WTC11 (cell line): ENCODE measurements around the gene ST6GALNAC3.

Source experiments
- GABPB1 ChIP-seq: sonication (generic); formaldehyde crosslinking; IDR thresholded peaks from 2 replicates; pipeline ENCODE4 v1.8.1; 2023; ENCODE audit warnings: mild to moderate bottlenecking, missing genetic modification reagents
- NFYB ChIP-seq: sonication (generic); formaldehyde crosslinking; conservative IDR thresholded peaks from 2 replicates; pipeline ENCODE4 v1.8.0; 2022; ENCODE audit warnings: low read depth, missing genetic modification reagents
- SP1 ChIP-seq: sonication (generic); formaldehyde crosslinking; conservative IDR thresholded peaks from 2 replicates; pipeline ENCODE4 v1.8.1; 2022; ENCODE audit warnings: missing genetic modification reagents
- ZNF121 ChIP-seq: sonication (generic); formaldehyde crosslinking; IDR thresholded peaks from 2 replicates; pipeline ENCODE4 v1.8.0; 2023; ENCODE audit warnings: missing genetic modification reagents
- TF ChIP-seq, protein P1 (sequence below): fragments of 200-600 bp; IDR thresholded peaks from 2 replicates; pipeline ENCODE4 v1.8.0; 2022; ENCODE audit warnings: antibody characterized with exemption
- TF ChIP-seq, protein P2 (sequence below): sonication (generic); formaldehyde crosslinking; IDR thresholded peaks from 2 replicates; pipeline ENCODE4 v1.8.1; 2022; ENCODE audit warnings: low read depth, mild to moderate bottlenecking, moderate library complexity, missing genetic modification reagents, borderline replicate concordance

DNA sequence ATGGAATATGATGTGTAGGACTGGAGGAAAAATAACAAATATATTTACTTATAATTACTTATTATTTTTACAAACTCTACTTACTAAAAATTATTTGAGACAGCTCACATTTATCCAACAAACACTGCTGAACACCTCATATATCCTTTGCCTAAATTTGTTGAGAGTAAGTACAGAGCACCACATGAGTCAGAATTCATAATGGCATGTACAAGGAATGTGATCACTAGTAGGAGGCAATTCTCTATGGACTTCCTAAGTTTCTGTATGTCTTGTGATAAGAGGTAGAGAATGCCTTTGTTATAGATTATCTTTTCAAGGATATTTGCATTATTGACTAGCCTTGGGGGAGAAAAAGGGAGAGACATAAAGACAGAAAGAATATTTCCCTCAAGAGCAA lies 8.2 kb upstream of the ST6GALNAC3 start:
- TF ChIP-seq SP1 (CRISPR knock-in tag) (no peak), GABPB1 (CRISPR knock-in tag) (no peak), ZNF121 (CRISPR knock-in tag) (no peak), NFYB (no peak)
- TF ChIP-seq, protein P1, sequence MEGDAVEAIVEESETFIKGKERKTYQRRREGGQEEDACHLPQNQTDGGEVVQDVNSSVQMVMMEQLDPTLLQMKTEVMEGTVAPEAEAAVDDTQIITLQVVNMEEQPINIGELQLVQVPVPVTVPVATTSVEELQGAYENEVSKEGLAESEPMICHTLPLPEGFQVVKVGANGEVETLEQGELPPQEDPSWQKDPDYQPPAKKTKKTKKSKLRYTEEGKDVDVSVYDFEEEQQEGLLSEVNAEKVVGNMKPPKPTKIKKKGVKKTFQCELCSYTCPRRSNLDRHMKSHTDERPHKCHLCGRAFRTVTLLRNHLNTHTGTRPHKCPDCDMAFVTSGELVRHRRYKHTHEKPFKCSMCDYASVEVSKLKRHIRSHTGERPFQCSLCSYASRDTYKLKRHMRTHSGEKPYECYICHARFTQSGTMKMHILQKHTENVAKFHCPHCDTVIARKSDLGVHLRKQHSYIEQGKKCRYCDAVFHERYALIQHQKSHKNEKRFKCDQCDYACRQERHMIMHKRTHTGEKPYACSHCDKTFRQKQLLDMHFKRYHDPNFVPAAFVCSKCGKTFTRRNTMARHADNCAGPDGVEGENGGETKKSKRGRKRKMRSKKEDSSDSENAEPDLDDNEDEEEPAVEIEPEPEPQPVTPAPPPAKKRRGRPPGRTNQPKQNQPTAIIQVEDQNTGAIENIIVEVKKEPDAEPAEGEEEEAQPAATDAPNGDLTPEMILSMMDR: no peak
- TF ChIP-seq, protein P2, sequence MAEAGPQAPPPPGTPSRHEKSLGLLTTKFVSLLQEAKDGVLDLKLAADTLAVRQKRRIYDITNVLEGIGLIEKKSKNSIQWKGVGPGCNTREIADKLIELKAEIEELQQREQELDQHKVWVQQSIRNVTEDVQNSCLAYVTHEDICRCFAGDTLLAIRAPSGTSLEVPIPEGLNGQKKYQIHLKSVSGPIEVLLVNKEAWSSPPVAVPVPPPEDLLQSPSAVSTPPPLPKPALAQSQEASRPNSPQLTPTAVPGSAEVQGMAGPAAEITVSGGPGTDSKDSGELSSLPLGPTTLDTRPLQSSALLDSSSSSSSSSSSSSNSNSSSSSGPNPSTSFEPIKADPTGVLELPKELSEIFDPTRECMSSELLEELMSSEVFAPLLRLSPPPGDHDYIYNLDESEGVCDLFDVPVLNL: no peak
